Parathyroid adenoma (tissue), 2 donors: ENCODE measurements around the gene CAMTA1.
"Not testable (repeated sequence)": the region's sequence is repeated elsewhere in the genome, so short reads cannot be mapped to it uniquely, and the experiment has no call there.

Source experiments
- H2AFZ ChIP-seq: fragments of 300-600 bp; sonication (generic); one replicate; pipeline ENCODE4 v1.7.0; 2017; ENCODE audit warnings: antibody characterized with exemption, mild to moderate bottlenecking
- H3K27ac ChIP-seq: fragments of 300-600 bp; sonication (generic); one replicate; pipeline ENCODE4 v1.7.0; 2017
- H3K27me3 ChIP-seq: fragments of 300-600 bp; sonication (generic); one replicate; pipeline ENCODE4 v1.7.0; 2017; ENCODE audit warnings: low read length; ENCODE audit not compliant: control insufficient read depth, insufficient read depth
- H3K36me3 ChIP-seq: fragments of 300-600 bp; sonication (generic); one replicate; pipeline ENCODE4 v1.7.0; 2017; ENCODE audit warnings: low read length; ENCODE audit not compliant: control insufficient read depth, insufficient read depth
- H3K4me1 ChIP-seq: fragments of 300-600 bp; sonication (generic); one replicate; pipeline ENCODE4 v1.7.0; 2017; ENCODE audit warnings: control low read depth
- H3K4me2 ChIP-seq: fragments of 300-600 bp; sonication (generic); one replicate; pipeline ENCODE4 v1.7.0; 2017; ENCODE audit warnings: low read length
- H3K4me3 ChIP-seq: fragments of 300-600 bp; sonication (generic); one replicate; pipeline ENCODE4 v1.7.0; 2017; ENCODE audit warnings: low read depth, low read length
- H3K79me2 ChIP-seq: fragments of 300-600 bp; sonication (generic); one replicate; pipeline ENCODE4 v1.7.0; 2017; ENCODE audit warnings: control low read depth
- H3K9ac ChIP-seq: fragments of 300-600 bp; sonication (generic); one replicate; pipeline ENCODE4 v1.7.0; 2017; ENCODE audit warnings: mild to moderate bottlenecking
- H3K9me3 ChIP-seq: fragments of 300-600 bp; sonication (generic); one replicate; pipeline ENCODE4 v1.7.0; 2017; ENCODE audit warnings: low read length; ENCODE audit not compliant: control insufficient read depth
- CTCF ChIP-seq: fragments of 300-600 bp; sonication (generic); IDR thresholded peaks from one replicate; pipeline ENCODE4 v1.7.0; 2017; ENCODE audit warnings: antibody characterized with exemption, mild to moderate bottlenecking
- donor health status: primary hyperparathyroidism.

CAMTA1 gene

DNA sequence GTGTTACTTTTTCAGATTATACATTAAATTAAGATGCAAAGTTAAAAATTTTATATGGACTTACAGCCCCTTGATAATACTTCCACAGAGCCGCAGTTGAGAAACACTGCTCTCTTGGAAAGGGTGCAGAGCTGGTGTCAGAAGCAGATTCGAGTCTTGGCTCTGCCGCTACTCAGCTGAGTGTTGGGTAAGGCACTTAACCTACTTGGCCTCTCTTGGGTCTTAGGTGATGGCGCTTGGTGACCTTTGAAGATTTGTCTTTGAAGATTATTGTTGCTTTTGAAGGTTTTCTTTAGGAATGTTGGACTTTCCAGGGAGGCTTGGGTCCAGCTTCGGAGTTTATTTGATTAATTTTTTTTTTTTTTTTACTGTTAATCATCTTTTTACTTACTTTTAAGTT is 48.5 kb downstream of the CAMTA1 start:
- peaks cover 26% of the 10 kb centered on the region for H3K79me2 ChIP-seq
- no peak overlapping the region for H3K4me3 ChIP-seq
- no peaks in the 10 kb centered on the region for H3K27me3 ChIP-seq
- no peak overlapping the region for H3K27ac ChIP-seq
- H3K9me3 ChIP-seq, result no peaks in the 10 kb centered on the region
- H3K4me1 ChIP-seq, result no peaks in the 10 kb centered on the region
- TF ChIP-seq CTCF, result no peak
- no peaks in the 10 kb centered on the region for H3K36me3 ChIP-seq
- no peak overlapping the region for H3K9ac ChIP-seq
- H3K4me2 ChIP-seq, result no peak overlapping the region
- H2AFZ ChIP-seq, result no peak overlapping the region

GRCh38 chr1:6834366-6834765 is 49.1 kb downstream of the CAMTA1 start:
- Histone ChIP-seq H3K36me3 (no peaks in the 10 kb centered on the region), H3K4me2 (no peak overlapping the region)
- no peak for TF ChIP-seq CTCF

DNA sequence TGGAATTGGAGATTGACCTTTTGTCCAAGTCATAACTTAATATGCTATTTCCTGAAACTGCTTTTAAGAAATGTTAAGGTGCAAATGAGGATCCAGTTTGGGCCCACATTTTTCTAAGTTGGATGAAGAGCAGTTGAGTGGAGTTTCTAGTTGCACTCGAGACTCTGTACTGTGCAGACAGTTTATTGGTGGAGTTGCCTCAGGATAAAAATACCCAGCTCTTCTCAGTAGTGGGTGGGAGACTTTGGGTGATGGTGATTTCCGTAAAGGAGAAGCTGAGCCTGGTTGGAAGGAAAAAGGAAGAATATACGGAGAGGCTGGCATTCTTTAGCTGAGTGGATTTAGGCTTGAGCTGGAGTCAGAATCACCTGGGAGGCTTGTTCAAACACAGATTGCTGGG is 49.9 kb downstream of the CAMTA1 start:
- no peaks in the 10 kb centered on the region for H3K27me3 ChIP-seq
- H3K4me1 ChIP-seq, result no peaks in the 10 kb centered on the region
- H3K4me3 ChIP-seq, result no peak overlapping the region
- H3K9ac ChIP-seq, result no peak overlapping the region
- H3K79me2 ChIP-seq, result peaks cover 39% of the 10 kb centered on the region
- H3K36me3 ChIP-seq, result no peaks in the 10 kb centered on the region
- H3K27ac ChIP-seq, result no peak overlapping the region
- TF ChIP-seq CTCF, result no peak
- no peak overlapping the region for H3K4me2 ChIP-seq
- H2AFZ ChIP-seq, result no peak overlapping the region
- no peaks in the 10 kb centered on the region for H3K9me3 ChIP-seq

More at GRCh38 chr1:6834366-6834765, 49.1 kb downstream of the CAMTA1 start:
- no peak overlapping the region for H3K4me3 ChIP-seq
- no peak overlapping the region for H2AFZ ChIP-seq
- no peaks in the 10 kb centered on the region for H3K27me3 ChIP-seq
- no peak overlapping the region for H3K9ac ChIP-seq
- no peaks in the 10 kb centered on the region for H3K9me3 ChIP-seq
- no peak overlapping the region for H3K27ac ChIP-seq
- H3K79me2 ChIP-seq, result peaks cover 31% of the 10 kb centered on the region
- no peaks in the 10 kb centered on the region for H3K4me1 ChIP-seq

DNA sequence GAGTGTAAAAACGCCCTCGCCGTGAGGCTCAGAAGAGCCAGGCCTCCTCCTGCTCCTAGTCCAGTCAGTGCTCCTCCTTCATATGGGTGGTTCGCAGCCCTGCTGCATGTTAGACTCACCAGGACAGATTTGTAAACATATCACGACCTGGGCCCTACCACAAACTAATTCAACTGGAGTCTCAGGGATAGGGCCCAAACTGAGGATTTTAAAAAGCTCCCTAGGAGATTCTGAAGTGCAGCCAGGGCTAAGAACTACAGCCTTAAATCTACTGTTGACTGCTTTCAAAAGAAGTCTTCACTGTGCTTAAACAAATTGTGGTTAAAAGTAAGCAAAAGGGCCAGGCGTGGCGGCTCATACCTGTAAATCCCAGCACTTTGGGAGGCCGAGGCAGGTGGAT is 57.0 kb downstream of the CAMTA1 start:
- no peak for TF ChIP-seq CTCF
- no peaks in the 10 kb centered on the region for H3K36me3 ChIP-seq
- H3K27ac ChIP-seq, result no peak overlapping the region
- H3K79me2 ChIP-seq, result peaks cover 50% of the 10 kb centered on the region
- no peak overlapping the region for H3K4me3 ChIP-seq
- no peak overlapping the region for H2AFZ ChIP-seq
- no peak overlapping the region for H3K9ac ChIP-seq
- no peaks in the 10 kb centered on the region for H3K9me3 ChIP-seq
- H3K4me1 ChIP-seq, result no peaks in the 10 kb centered on the region
- no peaks in the 10 kb centered on the region for H3K27me3 ChIP-seq
- H3K4me2 ChIP-seq, result no peak overlapping the region

DNA sequence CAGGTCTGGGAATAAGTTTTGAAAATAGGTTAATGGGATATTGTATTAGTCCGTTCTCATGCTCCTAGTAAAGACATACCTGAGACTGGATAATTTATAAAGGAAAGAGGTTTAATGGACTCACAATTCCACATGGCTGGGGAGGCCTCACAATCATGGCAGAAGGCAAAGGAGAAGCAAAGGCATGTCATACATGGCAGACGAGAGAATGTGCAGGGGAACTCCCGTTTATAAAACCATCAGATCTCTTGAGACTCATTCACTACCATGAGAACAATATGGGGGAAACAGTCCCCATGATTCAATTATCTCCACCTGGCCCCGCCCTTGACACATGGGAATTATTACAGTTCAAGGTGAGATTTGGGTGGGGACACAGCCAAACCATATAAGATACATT is 60.5 kb downstream of the CAMTA1 start:
- peaks cover 31% of the 10 kb centered on the region for H3K79me2 ChIP-seq
- not testable (repeated sequence) for H3K4me2 ChIP-seq, H3K36me3 ChIP-seq, H3K9me3 ChIP-seq, H3K27ac ChIP-seq, H2AFZ ChIP-seq, H3K4me3 ChIP-seq, H3K9ac ChIP-seq, H3K27me3 ChIP-seq, H3K4me1 ChIP-seq
